Upper lobe of left lung (tissue), 6 donors: ENCODE results near the gene CBX8. TPM values are rescaled to one million over a fixed set of nuclear protein-coding genes. Genes with fewer than 3 reads are reported as not detected.

Source experiments
- ATAC-seq, 2 donors: fragments of 200-7000 bp; cut with Tn5 transposase; one replicate each; pipeline ENCODE4 v1.9.1; 2022; ENCODE audit warnings: mild to moderate bottlenecking in 2 of 2, moderate library complexity in 2 of 2; ENCODE audit not compliant: low FRiP score in 2 of 2
- DNase-seq, 2 donors: peaks; one replicate each; pipeline ENCODE4 v3.0.0-alpha.2; 2019 to 2020
- H3K27ac ChIP-seq, 4 donors: fragments of 200-600 bp; sonication (generic); one replicate each; pipeline ENCODE4 v1.5.1; 2016 to 2019
- H3K27me3 ChIP-seq, 4 donors: fragments of 200-600 bp; sonication (generic); one replicate each; pipeline ENCODE4 v1.5.1; 2017 to 2019
- H3K36me3 ChIP-seq, 4 donors: fragments of 200-600 bp; sonication (generic); one replicate each; pipeline ENCODE4 v1.5.1; 2016 to 2019
- H3K4me1 ChIP-seq, 4 donors: fragments of 200-600 bp; sonication (generic); one replicate each; pipeline ENCODE4 v1.5.1; 2018 to 2019
- H3K4me3 ChIP-seq, 4 donors: fragments of 200-600 bp; sonication (generic); one replicate each; pipeline ENCODE4 v1.5.1; 2017 to 2019; ENCODE audit warnings: mild to moderate bottlenecking in 2 of 4, moderate library complexity in 1 of 4
- H3K9me3 ChIP-seq, 4 donors: fragments of 200-600 bp; sonication (generic); one replicate each; pipeline ENCODE4 v1.5.1; 2018 to 2019
- CTCF ChIP-seq, 6 experiments: fragments of 450-650 bp in 4 of 6; fragments of 200-600 bp in 2 of 6; sonication (generic) in 2 of 6; IDR thresholded peaks; one replicate each; pipeline ENCODE4 v1.5.1; 2016 to 2019; ENCODE audit warnings: antibody characterized with exemption in 6 of 6
- EP300 ChIP-seq, 4 donors: sonication (generic); formaldehyde crosslinking; IDR thresholded peaks; one replicate each; pipeline ENCODE4 v1.5.1; 2017; ENCODE audit warnings: antibody characterized with exemption in 4 of 4, control low read depth in 2 of 4
- POLR2A ChIP-seq, 4 donors: fragments of 450-650 bp; IDR thresholded peaks; one replicate each; pipeline ENCODE4 v1.5.1; 2016 to 2017; ENCODE audit warnings: antibody characterized with exemption in 4 of 4, mild to moderate bottlenecking in 2 of 4
- POLR2AphosphoS5 ChIP-seq, 2 donors: sonication (generic); formaldehyde crosslinking; IDR thresholded peaks; one replicate each; pipeline ENCODE4 v1.5.1; 2017; ENCODE audit warnings: antibody characterized with exemption in 2 of 2
- WGBS, 2 donors: methylation state at CpG; one replicate each; pipeline ENCODE4 v1.1.5; 2017 to 2018; 5-methylcytosine and 5-hydroxymethylcytosine counted together
- total RNA-seq, 6 donors: library from RNA; depleted of rRNA in 4 of 6; stranded (reverse); fragments of >200 nt in 4 of 6; gene quantifications; one replicate each; pipeline versions ENCODE4 v1.1.0 to v1.2.1, GENCODE V29; 2016 to 2021
- donor health status: DM: no; HTN: no; CAD: no; lungs with moderate emphysema.
- donor health status: DM: no; HTN: yes; CAD: no; lungs with severe emphysema.

The CBX8 gene
- total RNA-seq, 6 donors from 2014 or later, result 2.0 to 16.8 (median 8.8) TPM

DNA sequence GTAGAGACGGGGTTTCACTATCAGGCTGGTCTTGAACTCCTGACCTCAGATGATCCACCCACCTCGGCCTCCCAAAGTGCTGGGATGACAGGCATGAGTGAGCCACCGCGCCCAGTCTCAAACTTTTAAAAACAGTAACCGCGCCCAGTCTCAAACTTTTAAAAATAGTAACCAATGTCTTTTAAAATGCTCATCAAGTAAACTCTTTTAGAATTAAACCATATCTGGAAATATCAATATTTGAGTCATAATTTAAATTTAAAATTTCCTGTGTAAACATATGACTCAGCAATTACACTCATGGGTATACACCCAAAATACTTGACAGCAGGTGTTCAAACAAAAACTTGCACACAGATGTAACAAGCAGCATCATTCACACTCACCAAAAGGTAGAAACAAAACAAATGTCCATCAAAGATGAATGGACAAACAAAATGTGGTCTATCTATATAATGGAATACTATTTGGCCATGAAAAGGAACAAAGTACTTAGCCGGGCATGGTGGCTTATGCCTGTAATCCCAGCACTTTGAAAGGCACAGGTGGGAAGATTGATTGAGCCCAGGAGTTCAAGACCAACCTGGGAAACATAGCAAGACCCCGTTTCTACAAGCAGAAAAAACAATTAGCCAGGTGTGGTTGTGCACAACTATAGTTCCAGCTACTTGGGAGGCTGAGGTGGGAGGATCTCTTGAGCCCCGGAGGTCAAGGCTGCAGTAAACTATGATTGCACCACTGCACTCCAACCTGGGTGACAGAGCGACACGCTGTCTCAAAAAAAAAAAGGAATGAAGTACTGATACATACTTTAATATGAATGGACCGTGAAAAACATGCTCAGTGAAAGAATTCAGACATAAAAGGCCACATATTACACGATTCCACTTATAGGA lies 46.0 kb downstream of the CBX8 start:
- Histone ChIP-seq H3K4me1 (peaks cover 0 to 19% (median 6%) of the 10 kb centered on the region in 4 donors), H3K9me3 (no peaks in the 10 kb centered on the region), H3K4me3 (no peak overlapping the region), H3K27ac (no peak overlapping the region), H3K27me3 (peaks cover 0 to 34% (median 19%) of the 10 kb centered on the region in 4 donors), H3K36me3 (no peaks in the 10 kb centered on the region)
- no peak for ATAC-seq
- TF ChIP-seq POLR2AphosphoS5 (IDR thresholded peaks at IDR 0.05) (no peak), EP300 (IDR thresholded peaks at IDR 0.05) (no peak), CTCF (IDR thresholded peaks at IDR 0.05) (no peak), POLR2A (IDR thresholded peaks at IDR 0.05) (no peak)
- WGBS, 2 donors, result 80 to 85% methylated on average over 13 of the region's 13 CpGs
- no peak for DNase-seq

DNA sequence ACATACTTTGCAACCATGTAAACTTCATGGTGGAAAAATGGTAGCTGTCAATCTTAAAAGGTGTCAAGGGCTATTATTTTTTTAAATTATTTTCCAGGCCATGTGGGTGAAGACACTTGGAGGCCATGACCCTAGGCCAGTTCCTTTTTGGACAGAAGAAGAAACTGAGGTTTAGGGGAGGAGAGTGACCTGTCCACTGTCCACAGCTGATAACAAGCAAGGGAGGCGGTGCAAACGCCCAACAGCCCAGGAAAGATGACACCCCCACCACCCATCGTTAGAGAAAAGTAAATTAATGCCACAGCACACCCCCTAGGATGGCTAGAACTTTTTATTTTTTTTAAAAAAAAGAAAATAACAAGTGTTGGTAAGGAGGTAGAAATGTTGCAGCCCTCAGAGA lies 46.9 kb downstream of the CBX8 start:
- ATAC-seq (no peak), DNase-seq (no peak)
- Histone ChIP-seq H3K4me3 (no peak overlapping the region), H3K9me3 (no peaks in the 10 kb centered on the region), H3K27me3 (peaks cover 0 to 37% (median 19%) of the 10 kb centered on the region in 4 donors), H3K4me1 (peaks cover 0 to 20% (median 6%) of the 10 kb centered on the region in 4 donors), H3K27ac (no peak overlapping the region), H3K36me3 (no peaks in the 10 kb centered on the region)
- TF ChIP-seq CTCF (IDR thresholded peaks at IDR 0.05) (no peak), POLR2AphosphoS5 (IDR thresholded peaks at IDR 0.05) (no peak), POLR2A (IDR thresholded peaks at IDR 0.05) (no peak), EP300 (IDR thresholded peaks at IDR 0.05) (no peak)
- WGBS, 2 donors, result 62 to 64% methylated on average over 3 of the region's 3 CpGs

DNA sequence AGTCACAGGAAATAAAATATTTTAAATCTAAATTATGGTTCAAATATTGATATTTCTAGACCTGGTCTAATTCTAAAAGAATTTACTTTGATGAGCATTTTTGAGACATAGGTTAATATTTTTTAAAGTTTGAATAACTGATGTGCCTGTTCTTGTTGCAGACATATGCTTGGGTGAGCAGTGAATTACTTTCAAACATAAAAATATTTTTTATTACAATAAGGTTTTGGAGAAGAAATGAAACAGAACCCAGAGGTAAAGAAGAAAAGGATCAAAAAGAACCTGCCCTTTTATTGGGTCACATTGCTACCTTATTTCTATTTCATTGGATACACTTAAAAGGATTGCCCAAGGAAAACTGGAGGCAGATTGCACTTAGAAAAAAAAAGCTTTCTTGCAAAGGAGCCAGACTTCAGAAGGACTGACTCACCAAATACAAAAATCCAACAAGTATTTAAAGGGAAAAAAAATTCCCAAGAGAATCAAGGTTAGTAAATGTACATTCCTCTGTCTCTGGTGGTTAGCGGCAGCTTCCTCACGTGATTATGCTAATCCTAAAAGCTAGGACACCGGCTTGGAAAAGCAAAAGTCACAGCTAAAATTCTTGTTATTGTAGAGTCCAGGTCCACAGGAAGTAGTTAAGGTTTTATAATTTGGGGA lies 47.6 kb downstream of the CBX8 start:
- no peak overlapping the region for H3K4me3 ChIP-seq
- H3K27ac ChIP-seq, result no peak overlapping the region
- TF ChIP-seq POLR2AphosphoS5 (IDR thresholded peaks at IDR 0.05), result no peak
- TF ChIP-seq POLR2A (IDR thresholded peaks at IDR 0.05), result no peak
- TF ChIP-seq EP300 (IDR thresholded peaks at IDR 0.05), result no peak
- TF ChIP-seq CTCF (IDR thresholded peaks at IDR 0.05), result no peak
- no peaks in the 10 kb centered on the region for H3K9me3 ChIP-seq
- peaks cover 0 to 20% (median 6%) of the 10 kb centered on the region in 4 donors for H3K4me1 ChIP-seq
- 69 to 76% methylated on average over 3 of the region's 3 CpGs for WGBS, 2 donors
- H3K27me3 ChIP-seq, result peaks cover 0 to 37% (median 19%) of the 10 kb centered on the region in 4 donors
- DNase-seq (no peak), ATAC-seq (no peak)
- H3K36me3 ChIP-seq, result no peaks in the 10 kb centered on the region

- ATAC-seq (no peak), DNase-seq (peak in 1 of 2 donors; percentile 71)
- no peak overlapping the region for H3K4me3 ChIP-seq
- H3K27ac ChIP-seq, result no peak overlapping the region
- H3K4me1 ChIP-seq, result peaks cover 0 to 20% (median 6%) of the 10 kb centered on the region in 4 donors
- H3K36me3 ChIP-seq, result no peaks in the 10 kb centered on the region
- H3K27me3 ChIP-seq, result peaks cover 0 to 37% (median 19%) of the 10 kb centered on the region in 4 donors
- TF ChIP-seq POLR2A (IDR thresholded peaks at IDR 0.05), result no peak
- no peak for TF ChIP-seq CTCF (IDR thresholded peaks at IDR 0.05)
- no peak for TF ChIP-seq EP300 (IDR thresholded peaks at IDR 0.05)
- no peak for TF ChIP-seq POLR2AphosphoS5 (IDR thresholded peaks at IDR 0.05)
- no peaks in the 10 kb centered on the region for H3K9me3 ChIP-seq
- WGBS, 2 donors, result 20% methylated on average over 9 to 17 of the region's 55 CpGs
These were observed 48.4 kb downstream of the CBX8 start for GRCh38 chr17:79748295-79749099.
